Testis (tissue), 3 donors: ENCODE data around the gene WBP2. TPM values are rescaled to one million over a fixed set of nuclear protein-coding genes. Genes with fewer than 3 reads are reported as not detected.

Source experiments
- DNase-seq: peaks from one replicate; pipeline ENCODE4 v3.0.0-alpha.2; 2019
- H3K27ac ChIP-seq, 2 donors: fragments of 200-600 bp; sonication (generic); one replicate each; pipeline ENCODE4 v1.5.1; 2019
- H3K27me3 ChIP-seq: fragments of 200-600 bp; sonication (generic); one replicate; pipeline ENCODE4 v1.5.1; 2019
- H3K36me3 ChIP-seq: fragments of 200-600 bp; sonication (generic); one replicate; pipeline ENCODE4 v1.5.1; 2017; ENCODE audit warnings: low read depth; ENCODE audit errors: missing control alignments
- H3K4me1 ChIP-seq: fragments of 200-600 bp; sonication (generic); one replicate; pipeline ENCODE4 v1.5.1; 2019
- H3K4me3 ChIP-seq, 2 donors: fragments of 200-600 bp; sonication (generic); one replicate each; pipeline ENCODE4 v1.5.1; 2017 to 2019
- H3K9me3 ChIP-seq: fragments of 200-600 bp; sonication (generic); one replicate; pipeline ENCODE4 v1.5.1; 2017
- POLR2A ChIP-seq: fragments of 450-650 bp; IDR thresholded peaks from one replicate; pipeline ENCODE4 v1.6.1; 2017; ENCODE audit warnings: antibody characterized with exemption, mild to moderate bottlenecking, moderate library complexity
- WGBS, 2 donors: methylation state at CpG; one replicate each; pipeline ENCODE4 v1.1.5; 2018; 5-methylcytosine and 5-hydroxymethylcytosine counted together
- intact Hi-C: fragments of 100-400 bp; cut with DNase I; formaldehyde crosslinking; loops from one replicate; pipeline ENCODE4 v1.15.1; 2023; ENCODE audit warnings: low total_unique reads
- polyA plus RNA-seq: library from polyadenylated mRNA; stranded (reverse); fragments of 350-450 nt; fragmentation: Illumina TruSeq; extraction: RNeasy Lipid Tissue Mini Kit (QIAGEN cat#74804); gene quantifications from one replicate; pipeline ENCODE4 v1.2.3, GENCODE V29; 2014; ENCODE audit warnings: low read depth, low replicate concordance; ENCODE audit not compliant: insufficient read depth
- total RNA-seq, 2 donors: library from RNA; depleted of rRNA; stranded (reverse); fragments of >200 nt; gene quantifications; one replicate each; pipeline ENCODE4 v1.2.3, GENCODE V29; 2016
- TF ChIP-seq, protein P1 (sequence below), 3 experiments: fragments of 450-650 bp in 2 of 3; fragments of 200-600 bp in 1 of 3; sonication (generic) in 1 of 3; IDR thresholded peaks; one replicate each; pipeline ENCODE4 v1.5.1; 2016 to 2019; ENCODE audit warnings: antibody characterized with exemption in 3 of 3, mild to moderate bottlenecking in 2 of 3, moderate library complexity in 1 of 3

WBP2 gene
- total and polyA plus RNA-seq, 3 donors from 2014 or later = 96.1 to 217 (median 127) TPM

DNA sequence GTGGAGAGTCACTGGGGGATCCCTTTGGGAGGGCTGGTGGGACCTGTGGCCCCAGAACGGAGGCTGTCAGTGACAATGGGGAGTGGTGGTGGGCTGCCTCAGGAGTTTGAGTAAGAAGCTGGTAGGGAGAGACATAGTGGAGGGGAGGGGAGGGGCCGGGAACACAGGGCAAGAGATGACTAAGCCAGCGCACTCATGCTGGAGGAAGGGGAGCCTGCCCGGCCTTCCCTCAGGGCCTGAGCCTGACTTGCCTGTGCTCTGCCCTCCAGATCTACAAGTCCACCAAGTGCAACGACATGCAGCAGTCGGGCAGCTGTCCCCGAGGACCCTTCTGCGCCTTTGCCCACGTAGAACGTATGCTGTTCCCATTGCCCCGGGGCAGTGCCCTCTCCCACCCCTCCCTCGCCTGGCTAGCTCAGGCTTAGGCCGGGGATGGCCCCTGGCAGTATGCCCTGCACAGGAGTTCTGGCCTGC, 40.2 kb downstream of the WBP2 start:
- TF ChIP-seq, protein P1, sequence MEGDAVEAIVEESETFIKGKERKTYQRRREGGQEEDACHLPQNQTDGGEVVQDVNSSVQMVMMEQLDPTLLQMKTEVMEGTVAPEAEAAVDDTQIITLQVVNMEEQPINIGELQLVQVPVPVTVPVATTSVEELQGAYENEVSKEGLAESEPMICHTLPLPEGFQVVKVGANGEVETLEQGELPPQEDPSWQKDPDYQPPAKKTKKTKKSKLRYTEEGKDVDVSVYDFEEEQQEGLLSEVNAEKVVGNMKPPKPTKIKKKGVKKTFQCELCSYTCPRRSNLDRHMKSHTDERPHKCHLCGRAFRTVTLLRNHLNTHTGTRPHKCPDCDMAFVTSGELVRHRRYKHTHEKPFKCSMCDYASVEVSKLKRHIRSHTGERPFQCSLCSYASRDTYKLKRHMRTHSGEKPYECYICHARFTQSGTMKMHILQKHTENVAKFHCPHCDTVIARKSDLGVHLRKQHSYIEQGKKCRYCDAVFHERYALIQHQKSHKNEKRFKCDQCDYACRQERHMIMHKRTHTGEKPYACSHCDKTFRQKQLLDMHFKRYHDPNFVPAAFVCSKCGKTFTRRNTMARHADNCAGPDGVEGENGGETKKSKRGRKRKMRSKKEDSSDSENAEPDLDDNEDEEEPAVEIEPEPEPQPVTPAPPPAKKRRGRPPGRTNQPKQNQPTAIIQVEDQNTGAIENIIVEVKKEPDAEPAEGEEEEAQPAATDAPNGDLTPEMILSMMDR (IDR thresholded peaks at IDR 0.05) = no peak
- TF ChIP-seq POLR2A = no peak
- Histone ChIP-seq H3K4me3 (no peak overlapping the region), H3K27ac (no peak overlapping the region), H3K27me3 (no peaks in the 10 kb centered on the region), H3K4me1 (no peaks in the 10 kb centered on the region), H3K36me3 (no peaks in the 10 kb centered on the region), H3K9me3 (no peaks in the 10 kb centered on the region)
- intact Hi-C loops = no loop called here
- WGBS, 2 donors = 88 to 93% methylated on average over 3 to 13 of the region's 13 CpGs
- no peak for DNase-seq

DNA sequence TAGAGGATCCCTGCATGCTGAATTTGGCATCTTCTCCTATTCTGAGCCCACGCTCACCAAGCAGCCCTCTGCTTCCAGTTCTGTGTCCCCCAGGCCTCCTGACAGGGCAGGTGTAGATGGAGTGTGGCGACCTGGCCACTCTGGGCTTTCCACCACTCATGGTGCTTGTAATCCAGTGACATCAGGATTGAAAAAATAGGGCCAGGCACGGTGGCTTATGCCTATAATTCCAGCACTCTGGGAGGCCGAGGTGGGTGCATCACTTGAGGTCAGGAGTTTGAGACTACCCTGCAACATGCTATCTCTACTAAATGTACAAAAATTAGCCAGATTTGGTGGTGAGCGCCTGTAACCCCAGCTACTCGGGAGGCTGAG, 41.1 kb downstream of the WBP2 start:
- Histone ChIP-seq H3K4me3 (no peak overlapping the region), H3K36me3 (no peaks in the 10 kb centered on the region), H3K27me3 (no peaks in the 10 kb centered on the region), H3K4me1 (peaks cover 5% of the 10 kb centered on the region), H3K27ac (no peak overlapping the region), H3K9me3 (no peaks in the 10 kb centered on the region)
- DNase-seq = no peak
- WGBS, 2 donors = 92 to 97% methylated on average over 5 to 6 of the region's 6 CpGs
- intact Hi-C loops = no loop called here
- TF ChIP-seq POLR2A = no peak
- TF ChIP-seq, protein P1 (IDR thresholded peaks at IDR 0.05) = no peak

DNA sequence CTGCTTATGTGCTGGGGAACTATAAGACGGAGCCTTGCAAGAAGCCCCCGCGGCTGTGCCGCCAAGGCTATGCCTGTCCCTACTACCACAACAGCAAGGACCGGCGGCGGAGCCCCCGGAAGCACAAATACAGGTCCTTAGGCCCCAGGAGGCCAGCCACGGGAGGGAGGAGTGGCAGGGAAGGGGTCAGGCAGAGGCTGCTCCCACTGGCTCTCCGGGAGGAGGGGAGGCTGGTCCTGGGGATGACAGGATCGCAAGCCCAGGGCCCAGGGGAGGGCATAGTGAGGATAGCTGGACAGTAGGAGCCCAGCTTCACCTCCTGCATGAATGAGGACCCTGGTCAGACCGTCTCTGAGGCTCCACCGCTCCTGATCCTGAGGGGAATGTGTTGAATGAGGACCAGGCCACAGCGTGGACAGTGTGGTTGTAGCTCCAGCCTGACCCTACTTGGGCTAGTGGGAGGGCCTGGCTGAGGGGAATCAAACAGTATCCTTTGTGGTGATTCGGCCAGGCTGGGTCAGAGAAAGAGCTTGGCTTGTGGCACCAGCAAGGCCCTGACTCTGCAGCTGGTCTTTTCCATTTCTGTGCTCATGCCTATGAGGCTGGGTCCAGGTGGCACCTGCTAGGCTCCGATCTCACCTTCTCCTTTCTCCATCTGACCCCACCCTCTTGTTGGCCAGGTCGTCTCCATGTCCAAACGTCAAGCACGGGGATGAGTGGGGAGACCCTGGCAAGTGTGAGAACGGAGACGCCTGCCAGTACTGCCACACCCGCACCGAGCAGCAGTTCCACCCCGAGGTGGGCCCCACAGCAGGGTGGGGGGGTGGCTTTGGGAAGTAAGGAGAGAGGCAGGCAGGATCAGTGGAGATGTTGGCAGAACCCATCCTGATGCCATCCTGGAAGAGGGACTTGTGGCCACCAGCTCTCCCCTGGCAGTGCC, 41.8 kb downstream of the WBP2 start:
- Histone ChIP-seq H3K4me1 (peaks cover 10% of the 10 kb centered on the region), H3K36me3 (no peaks in the 10 kb centered on the region), H3K27ac (no peak overlapping the region), H3K9me3 (no peaks in the 10 kb centered on the region), H3K27me3 (no peaks in the 10 kb centered on the region), H3K4me3 (no peak overlapping the region)
- 80 to 86% methylated on average over 19 to 24 of the region's 24 CpGs for WGBS, 2 donors
- TF ChIP-seq POLR2A = no peak
- TF ChIP-seq, protein P1 (IDR thresholded peaks at IDR 0.05) = no peak
- intact Hi-C loops = no loop called here
- DNase-seq = no peak

DNA sequence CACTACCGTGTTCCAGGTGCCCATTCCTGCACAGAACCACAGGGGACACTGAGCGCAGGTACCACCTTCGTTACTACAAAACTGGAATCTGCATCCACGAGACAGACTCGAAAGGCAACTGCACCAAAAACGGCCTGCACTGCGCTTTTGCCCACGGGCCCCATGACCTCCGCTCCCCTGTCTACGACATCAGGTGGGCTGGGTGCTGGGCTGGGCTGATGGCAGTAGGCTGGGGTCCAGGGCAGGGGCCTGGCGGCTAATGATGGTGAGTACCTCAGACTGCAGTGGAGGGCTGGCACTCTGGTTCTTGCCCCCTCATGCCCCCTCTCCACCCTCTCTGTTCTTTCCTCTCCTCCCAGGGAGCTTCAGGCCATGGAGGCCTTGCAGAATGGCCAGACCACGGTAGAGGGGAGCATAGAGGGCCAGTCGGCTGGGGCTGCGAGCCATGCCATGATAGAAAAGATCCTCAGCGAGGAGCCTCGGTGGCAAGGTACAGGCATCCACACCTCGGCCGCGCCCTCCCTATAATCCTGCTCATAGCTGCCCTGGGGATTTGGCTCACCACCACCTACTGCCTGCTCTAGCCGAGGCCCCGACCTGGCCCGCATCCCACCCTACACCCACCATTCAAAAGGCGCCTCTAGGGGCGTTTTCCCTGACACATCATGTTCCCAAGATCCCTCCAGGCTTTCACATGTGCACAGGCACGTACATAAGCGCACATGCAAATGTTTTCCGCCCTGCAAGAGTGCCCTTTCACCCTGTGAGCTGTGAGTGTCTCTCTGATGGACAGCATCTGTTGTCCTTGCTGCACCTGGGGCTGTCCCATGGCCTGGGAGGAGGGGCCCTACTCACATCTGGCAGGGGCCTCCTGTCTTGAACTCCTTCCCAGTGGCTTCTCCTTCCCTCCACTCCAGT, 42.8 kb downstream of the WBP2 start:
- peaks cover 11% of the 10 kb centered on the region for H3K4me1 ChIP-seq
- H3K9me3 ChIP-seq = no peaks in the 10 kb centered on the region
- TF ChIP-seq, protein P1 (IDR thresholded peaks at IDR 0.05) = no peak
- no peak for TF ChIP-seq POLR2A
- H3K27me3 ChIP-seq = no peaks in the 10 kb centered on the region
- no peak for DNase-seq
- no peak overlapping the region for H3K4me3 ChIP-seq
- intact Hi-C loops = no loop called here
- WGBS, 2 donors = 90 to 92% methylated on average over 27 of the region's 27 CpGs
- H3K36me3 ChIP-seq = no peaks in the 10 kb centered on the region
- H3K27ac ChIP-seq = no peak overlapping the region
